CD4-positive, alpha-beta T cell (primary cell): ENCODE measurements around the gene SLC6A3. TPM values are rescaled to one million over a fixed set of nuclear protein-coding genes. Genes with fewer than 3 reads are reported as not detected.
"Not testable (repeated sequence)": the region's sequence is repeated elsewhere in the genome, so short reads cannot be mapped to it uniquely, and the experiment has no call there.

ENCODE experiments used
- ATAC-seq: fragments of 200-7000 bp; cut with Tn5 transposase; one replicate; pipeline ENCODE4 v1.10.0; 2022; ENCODE audit warnings: mild to moderate bottlenecking; ENCODE audit not compliant: poor library complexity
- CTCF ChIA-PET: fragments of 350-600 bp; sonication (Branson Sonifier 250); formaldehyde crosslinking; loops from one replicate; lab custom pipeline; 2021; ENCODE audit warnings: antibody characterized with exemption, inconsistent platforms; lab: Charles Lee
- POLR2A ChIA-PET: fragments of 350-600 bp; sonication (Branson Sonifier 250); formaldehyde crosslinking; loops from one replicate; lab custom pipeline; 2021; ENCODE audit warnings: antibody characterized with exemption, inconsistent platforms; lab: Charles Lee
- DNase-seq, 14 experiments: peaks; one replicate each; pipeline ENCODE4 v3.0.0-alpha.2; 2013 to 2020; ENCODE audit warnings: mixed read lengths in 2 of 14
- H3K27ac ChIP-seq, 2 donors: one replicate each; pipeline versions ENCODE4 v1.5.1 to v1.7.0; 2013; ENCODE audit warnings: low read length in 2 of 2, low read depth in 1 of 2, mild to moderate bottlenecking in 1 of 2
- H3K27me3 ChIP-seq, 2 experiments: 1 replicate in 1 of 2; 2 replicates in 1 of 2; pipeline versions ENCODE4 v1.6.1 to v1.7.0; 2013; ENCODE audit warnings: low read length in 2 of 2, control low read depth in 1 of 2, mild to moderate bottlenecking in 1 of 2, moderate library complexity in 1 of 2; ENCODE audit not compliant: insufficient read depth in 2 of 2, control insufficient read depth in 1 of 2
- H3K36me3 ChIP-seq: one replicate; pipeline ENCODE4 v1.6.1; 2013; ENCODE audit warnings: low read length, control low read depth; ENCODE audit not compliant: insufficient read depth
- H3K4me1 ChIP-seq: one replicate; pipeline ENCODE4 v1.6.1; 2013; ENCODE audit warnings: low read length, control low read depth; ENCODE audit not compliant: insufficient read depth
- H3K4me3 ChIP-seq: one replicate; pipeline ENCODE4 v1.5.1; 2013; ENCODE audit warnings: mild to moderate bottlenecking, low read length, moderate library complexity
- H3K9me3 ChIP-seq, 2 experiments: 1 replicate in 1 of 2; 2 replicates in 1 of 2; pipeline versions ENCODE4 v1.6.1 to v1.7.0; 2013; ENCODE audit warnings: low read length in 2 of 2, mild to moderate bottlenecking in 2 of 2, control low read depth in 1 of 2, moderate library complexity in 1 of 2; ENCODE audit not compliant: control insufficient read depth in 1 of 2, insufficient read depth in 1 of 2
- H3K27ac Mint-ChIP-seq: one replicate; pipeline ENCODE4 v1.8.0; 2020; ENCODE audit warnings: mixed read lengths
- H3K27me3 Mint-ChIP-seq: one replicate; pipeline ENCODE4 v1.8.0; 2021; ENCODE audit warnings: mixed read lengths
- H3K36me3 Mint-ChIP-seq: one replicate; pipeline ENCODE4 v1.8.0; 2021; ENCODE audit warnings: low read depth, mixed read lengths
- H3K4me1 Mint-ChIP-seq: one replicate; pipeline ENCODE4 v1.8.0; 2021; ENCODE audit warnings: low read depth, mixed read lengths
- H3K4me3 Mint-ChIP-seq: one replicate; pipeline ENCODE4 v1.8.0; 2020; ENCODE audit warnings: mild to moderate bottlenecking, mixed read lengths
- H3K9me3 Mint-ChIP-seq: one replicate; pipeline ENCODE4 v1.8.0; 2020; ENCODE audit warnings: mixed read lengths
- intact Hi-C, 2 experiments: fragments of 100-400 bp; cut with DNase I in 1 of 2; cut with micrococcal nuclease in 1 of 2; formaldehyde crosslinking; loops; one replicate each; pipeline versions ENCODE4 v1.15.1 to v1.9.0; 2023 to 2025; cut with DNase I, micrococcal nuclease
- total RNA-seq, 174 experiments: library from RNA in 2 of 174; stranded (reverse) in 2 of 174; gene quantifications; one replicate each; pipeline ENCODE4 v1.2.3 and lab custom pipeline; 2021 to 2026
- TF ChIP-seq, protein P1 (sequence below): fragments of 200-600 bp; IDR thresholded peaks from one replicate; pipeline ENCODE4 v1.8.0; 2022; ENCODE audit warnings: antibody characterized with exemption, mild to moderate bottlenecking

SLC6A3 gene
- total RNA-seq, 2 experiments from 2014 or later, result 0.08 TPM; not detected in 1

DNA sequence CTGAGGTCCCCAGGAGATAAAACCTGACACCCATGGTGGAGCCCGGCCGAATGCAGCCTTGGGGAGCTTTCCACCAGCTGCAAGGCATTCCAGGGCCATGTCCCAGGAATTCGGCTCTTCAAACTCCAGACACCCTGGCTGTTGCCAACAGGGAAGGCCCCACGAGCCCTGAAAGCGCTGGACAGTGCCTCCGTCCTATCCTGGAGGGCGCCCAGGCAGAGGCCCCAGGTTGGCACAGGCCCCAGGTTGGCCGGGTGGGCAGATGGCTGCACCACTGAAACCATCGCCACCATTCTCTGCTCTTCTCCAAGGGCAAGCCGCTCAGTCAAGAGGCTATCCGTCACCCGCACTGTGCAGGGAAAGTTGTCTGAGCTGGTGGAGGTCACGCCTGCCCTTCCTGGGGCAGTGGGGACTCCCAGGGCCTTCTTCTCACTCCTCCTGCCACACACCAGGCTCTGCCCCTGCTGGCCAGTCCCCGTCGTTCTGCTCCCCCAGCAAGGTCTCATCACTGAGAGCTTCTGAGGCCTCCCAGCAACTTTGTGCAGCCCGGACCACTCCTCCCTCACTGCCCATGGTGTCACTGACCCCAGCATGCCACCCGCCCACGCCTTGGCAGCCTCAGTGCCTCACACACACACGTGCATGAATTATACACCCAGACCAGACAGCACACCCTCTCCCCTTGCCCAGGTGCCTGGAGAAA lies 21.2 kb downstream of the SLC6A3 start:
- no peak for ATAC-seq
- Histone ChIP-seq H3K27ac (no peak overlapping the region), H3K36me3 (no peaks in the 10 kb centered on the region), H3K27me3 (no peaks in the 10 kb centered on the region), H3K4me3 (no peak overlapping the region), H3K4me1 (no peaks in the 10 kb centered on the region), H3K9me3 (peaks cover 27 to 29% of the 10 kb centered on the region in 2 experiments)
- intact Hi-C loops, result no loop called here
- ChIA-PET CTCF (no interaction called here), POLR2A (no interaction called here)
- peaks cover 13% of the 10 kb centered on the region for H3K36me3 Mint-ChIP-seq
- TF ChIP-seq, protein P1, sequence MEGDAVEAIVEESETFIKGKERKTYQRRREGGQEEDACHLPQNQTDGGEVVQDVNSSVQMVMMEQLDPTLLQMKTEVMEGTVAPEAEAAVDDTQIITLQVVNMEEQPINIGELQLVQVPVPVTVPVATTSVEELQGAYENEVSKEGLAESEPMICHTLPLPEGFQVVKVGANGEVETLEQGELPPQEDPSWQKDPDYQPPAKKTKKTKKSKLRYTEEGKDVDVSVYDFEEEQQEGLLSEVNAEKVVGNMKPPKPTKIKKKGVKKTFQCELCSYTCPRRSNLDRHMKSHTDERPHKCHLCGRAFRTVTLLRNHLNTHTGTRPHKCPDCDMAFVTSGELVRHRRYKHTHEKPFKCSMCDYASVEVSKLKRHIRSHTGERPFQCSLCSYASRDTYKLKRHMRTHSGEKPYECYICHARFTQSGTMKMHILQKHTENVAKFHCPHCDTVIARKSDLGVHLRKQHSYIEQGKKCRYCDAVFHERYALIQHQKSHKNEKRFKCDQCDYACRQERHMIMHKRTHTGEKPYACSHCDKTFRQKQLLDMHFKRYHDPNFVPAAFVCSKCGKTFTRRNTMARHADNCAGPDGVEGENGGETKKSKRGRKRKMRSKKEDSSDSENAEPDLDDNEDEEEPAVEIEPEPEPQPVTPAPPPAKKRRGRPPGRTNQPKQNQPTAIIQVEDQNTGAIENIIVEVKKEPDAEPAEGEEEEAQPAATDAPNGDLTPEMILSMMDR, result no peak
- no peaks in the 10 kb centered on the region for H3K27me3 Mint-ChIP-seq
- no peak for DNase-seq
- H3K9me3 Mint-ChIP-seq, result peaks cover 12% of the 10 kb centered on the region
- H3K4me1 Mint-ChIP-seq, result no peaks in the 10 kb centered on the region
- no peak overlapping the region for H3K27ac Mint-ChIP-seq
- no peak overlapping the region for H3K4me3 Mint-ChIP-seq

DNA sequence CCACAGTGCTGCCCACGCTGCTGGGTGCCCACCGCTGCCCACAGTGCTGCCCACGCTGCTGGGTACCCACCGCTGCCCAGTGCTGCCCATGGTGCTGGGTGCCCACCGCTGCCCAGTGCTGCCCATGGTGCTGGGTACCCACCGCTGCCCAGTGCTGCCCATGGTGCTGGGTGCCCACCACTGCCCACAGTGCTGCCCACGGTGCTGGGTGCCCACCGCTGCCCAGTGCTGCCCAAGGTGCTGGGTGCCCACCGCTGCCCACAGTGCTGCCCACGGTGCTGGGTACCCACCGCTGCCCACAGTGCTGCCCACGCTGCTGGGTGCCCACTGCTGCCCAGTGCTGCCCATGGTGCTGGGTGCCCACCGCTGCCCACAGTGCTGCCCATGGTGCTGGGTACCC lies 22.7 kb downstream of the SLC6A3 start:
- H3K9me3 Mint-ChIP-seq, ATAC-seq, H3K4me3 Mint-ChIP-seq: not testable (repeated sequence)

DNA sequence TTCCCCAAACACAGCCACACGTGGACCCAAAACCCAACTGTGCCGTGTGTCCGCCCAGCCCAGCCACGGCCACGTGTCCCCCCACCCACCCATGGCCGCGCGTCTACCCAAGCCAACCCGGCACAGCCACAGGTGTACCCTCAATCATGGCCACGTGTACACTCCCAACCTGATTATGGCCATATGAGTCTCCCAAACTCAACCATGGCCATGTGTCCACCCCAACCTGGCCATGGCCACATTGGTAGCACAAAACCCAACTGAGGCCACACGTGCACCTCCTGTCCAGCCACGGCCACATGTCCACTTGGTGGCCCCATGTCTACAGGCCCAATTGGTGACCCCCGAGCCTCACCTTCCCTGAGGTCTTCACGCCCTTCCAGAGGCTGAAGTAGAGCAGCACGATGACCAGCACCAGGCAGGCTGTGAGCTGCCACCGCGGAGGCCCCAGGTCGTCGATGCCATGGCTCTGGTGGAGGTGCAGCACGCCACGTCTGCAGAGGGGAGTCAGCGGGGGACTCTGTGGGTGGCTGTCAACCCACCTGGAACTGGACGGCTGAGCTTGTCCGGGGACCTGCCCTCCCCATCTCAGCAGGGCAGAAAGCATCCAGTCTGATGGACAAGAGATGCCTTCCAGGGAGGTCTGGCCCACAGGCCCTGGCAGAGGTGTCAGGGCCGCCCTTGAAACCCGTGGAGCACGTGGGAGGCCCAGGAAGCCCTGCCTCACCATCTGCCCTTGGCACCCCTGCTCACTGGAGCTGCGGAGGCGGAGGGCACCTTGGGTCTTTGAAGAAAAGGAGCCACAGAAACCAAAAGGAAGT lies 23.5 kb downstream of the SLC6A3 start:
- CTCF ChIA-PET, result no interaction called here
- intact Hi-C loops, result no loop called here
- POLR2A ChIA-PET, result no interaction called here

More for the DNA sequence above, 22.7 kb downstream of the SLC6A3 start:
- POLR2A ChIA-PET, H3K4me1 Mint-ChIP-seq, H3K27me3 Mint-ChIP-seq, H3K27ac Mint-ChIP-seq, H3K4me1 ChIP-seq, DNase-seq, intact Hi-C loops, H3K4me3 ChIP-seq, H3K27ac ChIP-seq, CTCF ChIA-PET, H3K36me3 Mint-ChIP-seq, H3K27me3 ChIP-seq, H3K36me3 ChIP-seq: not testable (repeated sequence)
- H3K9me3 ChIP-seq, result peaks cover 14 to 18% of the 10 kb centered on the region in 2 experiments

More for the DNA sequence above, 23.5 kb downstream of the SLC6A3 start:
- H3K27me3 Mint-ChIP-seq, result no peaks in the 10 kb centered on the region
- no peak overlapping the region for H3K4me3 ChIP-seq
- no peak overlapping the region for H3K27ac ChIP-seq
- H3K36me3 ChIP-seq, result no peaks in the 10 kb centered on the region
- H3K27ac Mint-ChIP-seq, result no peak overlapping the region
- TF ChIP-seq, protein P1, result no peak
- no peaks in the 10 kb centered on the region for H3K4me1 ChIP-seq
- H3K4me1 Mint-ChIP-seq, result no peaks in the 10 kb centered on the region
- no peak overlapping the region for H3K4me3 Mint-ChIP-seq
- H3K9me3 ChIP-seq, result peaks cover 6 to 18% of the 10 kb centered on the region in 2 experiments
- DNase-seq, result no peak
- H3K9me3 Mint-ChIP-seq, result peaks cover 2% of the 10 kb centered on the region
- ATAC-seq, result no peak
- peaks cover 4% of the 10 kb centered on the region for H3K36me3 Mint-ChIP-seq
- H3K27me3 ChIP-seq, result no peaks in the 10 kb centered on the region
